ENCODE data around the gene GPR68.

- TF ChIP-seq POLR2A (IDR thresholded peaks at IDR 0.05; ENCODE audit: low read depth, low read length) = no peak
- no peak for TF ChIP-seq POLR2AphosphoS5 (IDR thresholded peaks at IDR 0.05; ENCODE audit: low read depth, low read length)
- no peak for TF ChIP-seq SPI1 (IDR thresholded peaks at IDR 0.05; ENCODE audit: low read depth, low read length)
- TF ChIP-seq TAF1 (IDR thresholded peaks at IDR 0.05; ENCODE audit: low read depth, low read length) = no peak
- TF ChIP-seq POU2F2 (IDR thresholded peaks at IDR 0.05; ENCODE audit: low read depth, low read length) = no peak
Measured at GRCh38 chr14:91267965-91268437, 23.5 kb upstream of the GPR68 start.
